SH-SY5Y (cell line): ENCODE data around the gene ATPAF1.

Source experiments
- GATA2 ChIP-seq: IDR thresholded peaks from 2 replicates; pipeline ENCODE4 v1.6.1; 2011; ENCODE audit warnings: mild to moderate bottlenecking, low read depth, low read length
- GATA3 ChIP-seq: IDR thresholded peaks from 2 replicates; pipeline ENCODE4 v1.6.1; 2011; ENCODE audit warnings: low read depth, mild to moderate bottlenecking, low read length, moderate library complexity

The ATPAF1 gene

GRCh38 chr1:46687921-46688509 is 19.9 kb upstream of the ATPAF1 start:
- TF ChIP-seq GATA3 (no peak), GATA2 (no peak)

GRCh38 chr1:46687093-46687659 is 19.0 kb upstream of the ATPAF1 start:
- no peak for TF ChIP-seq GATA2
- TF ChIP-seq GATA3 = no peak

- TF ChIP-seq GATA2 (no peak), GATA3 (no peak)
Measured at GRCh38 chr1:46686255-46686654, 18.1 kb upstream of the ATPAF1 start.

- TF ChIP-seq GATA3 (no peak), GATA2 (no peak)
Measured at GRCh38 chr1:46684670-46685069, 16.5 kb upstream of the ATPAF1 start.

DNA sequence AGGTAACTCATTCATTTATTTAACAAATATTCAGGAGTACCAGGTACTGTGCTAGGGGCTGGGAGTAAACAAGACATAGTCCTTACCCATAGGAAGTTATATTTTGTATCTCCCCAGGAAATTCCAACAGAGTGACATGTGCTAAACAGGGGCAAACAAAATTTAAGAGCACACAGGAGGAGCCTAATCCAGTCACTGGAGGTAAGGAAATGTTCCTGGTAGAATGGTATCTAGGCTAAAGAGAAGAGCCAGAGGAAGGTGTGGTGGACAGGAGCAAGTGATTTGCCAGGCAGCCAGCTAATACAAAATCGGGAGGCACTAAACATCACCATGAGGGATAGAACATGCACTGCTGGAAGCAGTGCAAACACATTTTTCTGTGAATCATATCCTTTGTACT is 13.9 kb upstream of the ATPAF1 start:
- no peak for TF ChIP-seq GATA2
- TF ChIP-seq GATA3 = no peak

- no peak for TF ChIP-seq GATA3
- no peak for TF ChIP-seq GATA2
Measured at GRCh38 chr1:46681333-46682034, 13.3 kb upstream of the ATPAF1 start.

- TF ChIP-seq GATA2 = no peak
- no peak for TF ChIP-seq GATA3
Measured at GRCh38 chr1:46679789-46680573, 11.8 kb upstream of the ATPAF1 start.

GRCh38 chr1:46677339-46677738 is 9.2 kb upstream of the ATPAF1 start:
- TF ChIP-seq GATA3 (no peak), GATA2 (no peak)

DNA sequence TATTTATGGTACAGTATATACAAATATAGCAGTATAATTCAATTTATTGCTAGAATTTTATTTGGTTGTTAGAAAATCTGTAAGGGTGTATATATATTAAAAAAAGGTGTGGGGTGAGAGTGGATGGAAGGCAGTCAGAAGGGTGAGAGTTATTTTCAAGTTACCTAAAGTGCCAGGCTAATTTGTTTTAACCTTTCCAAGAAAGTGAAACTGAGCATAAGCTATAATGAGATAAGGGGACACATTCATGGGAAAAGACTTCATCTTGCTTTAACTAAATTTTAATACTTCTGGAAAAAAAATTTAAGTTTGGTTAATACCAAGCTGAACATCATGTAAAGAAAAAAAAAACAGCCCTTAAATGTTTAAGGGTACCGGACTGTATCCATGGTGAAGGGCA is 8.4 kb upstream of the ATPAF1 start:
- TF ChIP-seq GATA3 = no peak
- no peak for TF ChIP-seq GATA2

- TF ChIP-seq GATA3 (no peak), GATA2 (no peak)
Measured at GRCh38 chr1:46675549-46676314, 7.6 kb upstream of the ATPAF1 start.

- no peak for TF ChIP-seq GATA3
- no peak for TF ChIP-seq GATA2
Measured at GRCh38 chr1:46673749-46674182, 5.6 kb upstream of the ATPAF1 start.

- TF ChIP-seq GATA3 (no peak), GATA2 (no peak)
Measured at GRCh38 chr1:46672696-46673095, 4.5 kb upstream of the ATPAF1 start.

DNA sequence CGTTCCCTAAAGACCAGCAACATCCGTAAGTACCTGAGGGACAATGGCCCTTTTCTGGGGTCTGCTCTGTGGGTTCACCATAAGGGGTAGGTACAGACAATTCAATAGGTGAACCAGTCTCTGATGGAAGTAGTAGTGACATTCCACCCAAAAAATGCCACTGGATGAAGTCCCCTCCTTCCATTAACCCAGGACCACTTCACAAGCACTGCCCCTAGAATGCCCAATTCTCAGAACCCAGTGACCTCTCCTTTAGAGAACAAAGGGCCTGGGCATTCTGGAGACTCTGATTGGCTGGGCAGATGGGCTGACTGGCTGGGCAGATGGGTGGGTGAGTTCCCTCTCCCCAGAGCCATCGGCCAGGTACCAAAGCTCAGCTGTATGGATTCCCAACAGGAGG is 3.4 kb upstream of the ATPAF1 start, which contains the start of gene TEX38:
Gene TEX38, plus strand, starts transcription at position 301 of the 400 bp plus-strand sequence. Its CDS starts 81 bp downstream, at position 382.
- TF ChIP-seq GATA3 (no peak), GATA2 (no peak)
